Measurements from ENCODE around the gene GCN1.

GCN1 gene

DNA sequence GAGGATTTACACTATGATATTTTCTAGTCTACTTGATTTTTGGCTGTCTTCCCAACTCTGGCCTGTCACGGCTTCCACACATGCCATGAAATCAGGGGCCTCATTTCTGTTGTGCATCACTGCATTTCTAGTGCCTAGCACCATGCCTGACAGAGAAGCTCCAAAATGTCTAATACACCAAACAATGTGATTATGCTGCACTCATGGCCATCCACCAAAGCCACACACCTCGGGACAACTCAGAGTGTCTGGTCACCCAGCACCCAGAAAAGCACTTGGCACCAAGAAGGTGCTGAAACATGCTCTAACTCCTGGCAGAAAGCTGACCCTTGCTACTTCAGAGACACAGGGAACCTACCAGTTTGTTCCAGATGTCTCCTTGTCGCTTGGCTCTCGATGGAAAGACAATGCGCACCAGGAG lies 11.3 kb downstream of the GCN1 start:
- DNase-seq (ENCODE audit: low read depth), result no peak

DNA sequence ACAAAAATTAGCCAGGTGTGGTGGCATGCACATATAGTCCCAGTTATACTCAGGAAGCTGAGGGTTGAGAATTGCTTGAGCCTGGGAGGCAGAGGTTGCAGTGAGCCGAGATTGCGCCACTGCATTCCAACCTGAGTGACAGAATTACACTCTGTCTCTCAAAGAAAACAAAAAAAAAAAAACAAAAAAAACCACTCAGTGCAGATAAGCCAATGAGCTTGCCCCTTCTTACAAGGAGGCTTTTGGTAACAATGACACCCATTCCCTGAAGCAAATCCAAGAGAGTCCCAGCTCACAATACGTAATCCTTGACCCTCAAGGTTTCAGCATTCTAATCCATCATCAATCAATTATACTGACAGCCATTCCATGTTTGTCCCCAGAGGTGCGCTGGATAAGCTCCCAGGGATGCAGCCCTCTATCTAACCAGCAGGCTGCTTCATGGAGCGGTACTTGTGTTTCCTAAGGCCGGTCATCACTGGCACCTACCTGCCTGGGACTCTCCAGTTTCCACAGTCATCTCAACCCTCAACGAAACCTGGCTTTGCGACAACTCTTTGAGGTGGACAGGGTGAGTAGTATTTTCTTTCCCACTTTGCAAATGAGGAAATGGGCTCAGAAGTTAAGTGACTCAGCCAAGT lies 12.4 kb downstream of the GCN1 start:
- DNase-seq (ENCODE audit: low read depth), result no peak

GRCh38 chr12:120180975-120181374 lies 13.5 kb downstream of the GCN1 start:
- no peak for DNase-seq (ENCODE audit: low read depth)

DNA sequence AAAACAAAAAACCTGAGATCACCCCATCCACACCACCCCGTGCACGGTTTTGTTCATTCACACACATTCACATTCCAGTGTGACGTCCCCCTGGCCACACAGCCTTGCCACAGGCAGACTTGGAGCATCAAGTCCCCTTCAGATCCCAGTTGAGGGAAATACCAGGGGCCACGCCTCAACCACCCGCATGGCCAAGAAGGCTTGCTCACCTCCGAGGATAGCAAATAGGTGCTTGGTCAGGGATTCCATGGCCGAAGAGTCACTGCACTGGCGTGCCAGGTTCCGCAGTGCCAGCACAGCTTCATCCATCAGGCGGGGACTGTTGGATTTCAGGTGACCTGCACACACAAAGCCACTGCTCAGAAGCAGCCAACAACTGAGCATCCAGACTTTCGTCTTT lies 19.0 kb downstream of the GCN1 start:
- DNase-seq (ENCODE audit: low read depth), result no peak

GRCh38 chr12:120175062-120175461 lies 19.5 kb downstream of the GCN1 start:
- DNase-seq (ENCODE audit: low read depth), result no peak

DNA sequence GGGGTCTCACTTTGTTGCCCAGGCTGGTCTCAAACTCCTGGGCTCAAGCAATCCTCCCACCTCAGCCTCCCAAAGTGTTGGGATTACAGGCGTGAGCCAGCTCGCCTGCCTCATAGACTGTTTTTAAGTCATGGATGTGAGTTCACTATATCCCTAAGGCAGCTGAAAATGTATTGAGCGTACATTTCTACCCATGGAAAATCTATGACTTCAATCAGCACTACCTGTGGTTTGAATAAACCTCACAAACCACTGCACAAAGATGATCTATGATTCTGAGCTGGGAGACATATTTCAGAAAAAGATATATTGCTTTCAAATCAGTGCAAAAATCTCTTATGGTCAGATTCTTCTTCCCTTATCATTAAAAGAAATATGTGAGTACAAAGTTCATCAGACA lies 22.5 kb downstream of the GCN1 start:
- no peak for DNase-seq (ENCODE audit: low read depth)

DNA sequence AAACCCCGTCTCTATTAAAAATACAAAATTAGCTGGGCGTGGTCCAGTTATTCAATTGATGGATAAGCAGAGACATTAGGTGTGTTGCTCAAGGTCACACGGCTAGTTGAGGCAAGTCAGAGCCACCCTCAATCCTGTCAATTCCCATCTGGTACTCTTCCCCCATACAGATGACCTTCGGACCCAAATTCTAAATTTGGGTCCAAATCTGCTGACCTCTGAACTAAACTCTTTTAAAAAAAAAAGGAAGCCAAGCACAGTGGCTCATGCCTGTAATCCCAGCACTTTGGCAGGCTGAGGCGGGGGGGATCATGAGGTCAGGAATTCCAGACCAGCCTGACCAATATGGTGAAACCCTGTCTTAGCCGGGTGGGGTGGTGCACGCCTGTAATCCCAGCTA lies 23.9 kb downstream of the GCN1 start:
- no peak for DNase-seq (ENCODE audit: low read depth)

GRCh38 chr12:120169946-120170345 lies 24.6 kb downstream of the GCN1 start:
- DNase-seq (ENCODE audit: low read depth), result no peak

DNA sequence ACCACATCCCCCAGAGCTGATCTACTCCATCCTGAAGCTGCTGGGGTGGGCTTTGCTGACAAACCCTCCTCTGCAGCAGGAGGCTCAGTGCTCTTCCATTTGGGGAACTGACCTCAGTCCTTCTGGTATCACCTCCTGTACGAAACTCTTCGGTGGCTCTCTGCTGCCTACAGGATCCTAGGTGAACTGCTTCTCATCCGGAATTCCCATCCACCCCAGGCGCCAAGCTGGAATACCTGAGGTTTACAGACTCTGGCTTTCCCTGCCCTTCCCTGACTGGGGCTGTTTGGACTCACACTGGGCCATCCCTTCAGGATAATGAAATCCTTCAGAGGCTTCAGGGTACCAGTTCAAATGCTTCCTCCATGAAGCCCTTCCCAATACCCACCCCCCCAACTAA lies 26.2 kb downstream of the GCN1 start:
- DNase-seq (ENCODE audit: low read depth), result no peak

DNA sequence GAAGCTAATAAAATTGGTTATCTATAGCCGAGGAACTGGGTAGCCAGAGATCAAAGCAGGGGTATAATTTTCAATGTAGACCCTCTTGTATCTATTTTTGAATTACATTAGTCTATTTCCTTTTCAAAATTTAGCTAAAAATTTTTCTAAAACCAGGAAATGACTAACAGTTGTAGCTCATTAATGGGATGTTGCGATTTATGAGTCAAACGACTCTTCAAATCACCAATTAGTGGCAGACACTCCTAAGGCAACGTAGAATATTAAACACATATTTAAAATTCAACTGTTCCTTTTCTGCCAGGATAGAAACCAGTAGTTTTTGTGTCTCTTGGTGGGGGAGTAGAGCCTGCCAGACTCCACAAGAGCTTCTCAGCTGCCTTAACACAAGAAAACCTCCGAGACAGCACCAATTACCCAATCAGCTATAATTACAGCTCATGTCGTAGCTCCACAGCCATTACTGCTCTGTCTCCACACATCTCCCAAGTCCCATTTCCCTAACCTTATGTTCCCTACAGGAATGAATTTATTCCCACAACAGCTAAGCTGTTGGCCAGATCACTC lies 26.9 kb downstream of the GCN1 start:
- DNase-seq (ENCODE audit: low read depth), result no peak

DNA sequence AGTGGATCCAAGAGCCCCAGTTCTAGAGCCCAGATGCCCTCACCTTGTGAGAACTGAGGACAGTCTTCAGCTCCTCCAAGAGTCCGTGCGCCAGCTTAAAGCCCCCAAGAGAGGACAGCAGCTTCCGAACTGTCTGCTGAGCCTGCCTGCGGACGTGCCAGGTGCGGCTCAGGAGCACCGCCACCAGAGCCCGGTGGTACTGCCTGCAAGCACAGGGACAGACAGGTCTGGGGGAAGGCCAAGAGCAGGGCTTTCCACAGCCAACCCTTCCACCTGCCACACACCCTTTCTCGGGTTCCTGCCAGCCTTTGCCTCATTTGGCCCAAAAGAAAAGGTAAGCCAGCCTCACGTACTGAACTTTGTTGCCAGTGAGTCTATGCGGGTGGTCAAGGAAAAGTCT lies 30.2 kb downstream of the GCN1 start:
- no peak for DNase-seq (ENCODE audit: low read depth)

DNA sequence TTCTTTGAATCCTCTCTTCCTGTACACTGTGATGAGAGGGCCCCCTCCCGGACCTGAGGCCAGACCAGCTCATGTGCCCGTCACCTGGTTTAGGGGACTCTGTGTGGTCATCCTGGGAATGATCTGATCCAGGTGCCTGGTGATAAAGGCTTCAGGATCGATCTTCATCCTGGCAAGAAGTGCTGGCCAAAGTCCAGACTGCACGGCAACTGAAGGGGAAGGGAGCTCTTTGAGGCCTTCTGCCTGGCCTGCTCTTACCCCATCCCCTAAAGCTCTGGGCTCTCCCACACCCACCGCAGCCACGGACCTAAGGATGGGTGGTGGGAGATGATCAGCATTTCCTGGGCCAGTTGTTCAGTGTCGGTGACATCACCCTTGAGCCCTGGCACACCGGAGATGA lies 31.8 kb downstream of the GCN1 start:
- DNase-seq (ENCODE audit: low read depth), result no peak

DNA sequence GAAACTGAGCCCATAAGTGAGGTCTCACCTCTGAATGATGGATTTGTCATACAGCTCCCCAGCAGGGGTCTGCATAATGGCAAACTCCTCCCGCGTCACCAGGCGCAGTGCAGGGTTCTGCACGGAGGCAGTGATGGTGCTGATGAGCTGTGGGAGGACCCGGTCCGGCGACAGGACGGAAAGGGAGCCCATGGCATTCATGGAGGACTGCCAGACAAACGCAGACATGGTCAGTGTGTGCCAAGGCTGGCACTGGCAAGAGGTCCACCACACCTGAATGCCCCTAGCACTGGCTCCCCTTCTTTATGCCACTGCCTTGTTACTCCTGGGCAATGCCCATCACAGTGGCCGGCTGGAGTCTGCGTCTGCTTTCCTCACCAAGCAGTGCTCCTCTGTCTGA lies 32.7 kb downstream of the GCN1 start:
- DNase-seq (ENCODE audit: low read depth), result no peak

DNA sequence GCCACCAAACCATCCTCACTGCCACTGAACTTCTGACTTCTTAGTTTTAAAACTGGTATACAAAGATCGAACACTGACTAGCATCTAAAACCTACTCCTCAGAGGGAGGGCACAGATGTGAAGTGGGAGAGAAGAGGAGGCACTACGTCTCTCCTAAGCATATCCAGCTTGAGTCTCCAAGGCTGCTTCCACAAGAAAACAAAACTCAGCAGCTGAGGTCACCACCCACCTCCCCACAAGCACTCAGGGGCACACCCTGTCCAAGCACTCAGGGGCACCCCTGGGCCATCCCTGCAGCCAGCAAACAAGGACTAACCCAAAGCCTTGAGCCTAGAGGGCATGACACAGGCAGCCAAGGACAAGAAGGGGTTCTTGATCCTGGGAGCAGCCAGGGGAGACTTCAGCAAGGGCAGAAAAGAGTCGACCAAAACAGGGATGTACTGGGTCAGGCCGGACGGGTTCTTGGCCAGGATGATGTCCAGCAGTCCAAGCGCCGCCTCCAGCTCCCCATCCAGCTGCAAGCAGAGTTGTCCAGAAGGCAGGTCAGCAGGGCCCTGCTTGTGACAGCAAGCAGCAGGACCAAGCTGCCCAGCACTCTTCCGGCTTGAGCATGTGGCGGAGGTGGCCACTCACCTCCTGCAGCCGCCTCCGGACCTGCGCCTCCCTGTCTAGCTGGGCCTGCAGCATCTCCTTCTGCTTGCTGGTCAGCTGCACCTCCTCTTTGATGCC lies 34.8 kb downstream of the GCN1 start:
- no peak for DNase-seq (ENCODE audit: low read depth)

DNA sequence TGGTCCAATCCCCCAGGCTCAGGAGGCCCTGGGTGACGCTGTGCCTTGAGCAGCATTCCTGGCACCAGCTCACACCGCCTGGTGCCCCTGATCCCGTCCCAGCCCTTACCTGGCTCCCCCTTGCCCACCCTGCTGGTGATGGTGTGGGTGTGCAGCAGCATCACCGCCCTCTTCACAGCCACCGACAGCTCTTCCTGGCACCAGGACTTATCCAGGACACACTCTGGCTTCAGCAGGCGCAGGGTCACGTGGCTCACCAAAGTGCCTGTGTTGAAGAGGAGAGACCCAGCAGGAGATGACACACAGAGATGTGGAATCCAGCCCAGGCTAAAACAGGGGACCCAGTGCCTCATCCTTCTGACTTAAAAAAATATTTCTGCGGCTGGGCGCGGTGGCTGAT lies 36.2 kb downstream of the GCN1 start:
- no peak for DNase-seq (ENCODE audit: low read depth)

DNA sequence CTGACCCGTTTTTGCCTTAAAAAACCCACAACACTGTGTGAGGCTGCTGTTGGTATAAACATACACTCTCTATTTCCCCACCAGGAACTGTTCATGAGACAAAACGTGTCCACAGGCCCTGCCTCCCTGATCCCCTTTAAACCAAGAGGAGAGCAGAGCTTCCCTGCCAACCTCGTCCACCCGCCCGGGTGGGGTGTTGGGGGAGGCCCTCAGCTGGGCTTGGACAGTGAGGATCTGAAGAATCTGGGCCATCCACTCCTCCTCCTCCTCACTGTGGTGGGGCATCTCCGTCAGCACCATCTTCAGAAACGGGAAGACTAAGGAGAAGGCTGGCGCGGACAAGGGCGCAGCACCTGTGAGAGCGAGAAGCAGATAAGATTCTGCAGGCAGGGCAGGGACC lies 36.8 kb downstream of the GCN1 start:
- no peak for DNase-seq (ENCODE audit: low read depth)

GRCh38 chr12:120156315-120157259 lies 37.9 kb downstream of the GCN1 start:
- DNase-seq (ENCODE audit: low read depth), result no peak

DNA sequence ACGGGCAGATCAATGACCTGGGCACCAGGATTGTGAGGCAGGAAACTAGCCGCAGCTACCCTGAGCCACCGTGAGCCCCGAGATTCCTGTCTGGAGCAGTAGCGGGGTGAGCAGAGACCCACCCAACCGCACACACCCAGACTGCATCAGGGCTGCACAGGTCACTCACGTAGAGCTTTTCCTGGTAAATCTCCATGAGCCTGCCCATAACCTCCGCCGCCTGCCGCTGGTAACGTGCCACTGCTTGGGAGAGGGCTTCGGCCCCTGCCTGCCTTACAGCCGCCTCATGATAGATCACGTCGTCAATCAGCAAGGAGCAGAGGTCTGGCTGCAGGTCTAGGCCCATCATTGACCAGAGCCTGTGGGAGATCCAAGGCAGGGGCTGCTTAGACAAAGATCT lies 39.4 kb downstream of the GCN1 start:
- no peak for DNase-seq (ENCODE audit: low read depth)

- DNase-seq (ENCODE audit: low read depth), result no peak
These were observed 43.5 kb downstream of the GCN1 start for GRCh38 chr12:120150919-120151525.

GRCh38 chr12:120148011-120148410 lies 46.5 kb downstream of the GCN1 start:
- DNase-seq (ENCODE audit: low read depth), result no peak

DNA sequence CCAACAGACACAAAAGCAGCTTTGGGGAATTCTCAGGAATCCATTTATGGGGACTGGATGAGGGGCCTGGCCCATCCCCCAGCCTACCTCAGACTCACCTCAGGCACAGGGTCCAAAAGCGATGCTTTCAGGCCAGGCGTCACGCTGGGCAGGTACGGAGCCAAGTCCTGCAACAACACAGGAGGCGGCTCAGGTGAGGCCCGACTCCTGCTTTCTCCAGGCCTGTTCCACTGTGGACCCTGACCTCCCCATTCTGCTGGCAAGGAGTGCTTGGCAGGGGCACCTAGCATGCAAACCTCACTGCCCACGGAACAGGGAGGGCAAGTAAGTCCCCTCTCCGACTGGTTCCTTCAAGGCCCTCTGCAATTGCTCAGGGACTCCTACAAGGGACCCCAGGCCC lies 49.4 kb downstream of the GCN1 start:
- DNase-seq (ENCODE audit: low read depth), result no peak

- no peak for DNase-seq (ENCODE audit: low read depth)
These were observed 50.3 kb downstream of the GCN1 start for GRCh38 chr12:120144215-120144614.
